GM19467 (cell line): ENCODE measurements around the gene NCKAP1.
"Not testable (repeated sequence)": the region's sequence is repeated elsewhere in the genome, so short reads cannot be mapped to it uniquely, and the experiment has no call there.

Experiments used
- ATAC-seq: cut with Tn5 transposase; IDR thresholded peaks from one replicate; pipeline ENCODE4 v1.9.1; 2021; ENCODE audit warnings: mild to moderate bottlenecking, moderate library complexity; ENCODE audit not compliant: unreplicated experiment

NCKAP1 gene

GRCh38 chr2:182913064-182913463 lies 125.2 kb downstream of the NCKAP1 start:
- ATAC-seq = no peak

GRCh38 chr2:182912518-182912915 lies 125.7 kb downstream of the NCKAP1 start:
- ATAC-seq = no peak

- no peak for ATAC-seq
Measured at GRCh38 chr2:182911813-182912517, 126.3 kb downstream of the NCKAP1 start.

GRCh38 chr2:182910965-182911364 lies 127.3 kb downstream of the NCKAP1 start:
- ATAC-seq = no peak

GRCh38 chr2:182907081-182907830 lies 131.0 kb downstream of the NCKAP1 start:
- no peak for ATAC-seq

- ATAC-seq = no peak
Measured at GRCh38 chr2:182906454-182906853, 131.8 kb downstream of the NCKAP1 start.

GRCh38 chr2:182904844-182905243 lies 133.4 kb downstream of the NCKAP1 start:
- ATAC-seq = no peak

- no peak for ATAC-seq
Measured at GRCh38 chr2:182903566-182903965, 134.7 kb downstream of the NCKAP1 start.

GRCh38 chr2:182901748-182902147 lies 136.5 kb downstream of the NCKAP1 start:
- ATAC-seq = no peak

- ATAC-seq = no peak
Measured at GRCh38 chr2:182898718-182899117, 139.5 kb downstream of the NCKAP1 start.

- no peak for ATAC-seq
Measured at GRCh38 chr2:182897137-182897536, 141.1 kb downstream of the NCKAP1 start.

- ATAC-seq = no peak
Measured at GRCh38 chr2:182895798-182896197, 142.5 kb downstream of the NCKAP1 start.

GRCh38 chr2:182895169-182895568 lies 143.1 kb downstream of the NCKAP1 start:
- ATAC-seq = no peak

GRCh38 chr2:182894174-182894573 lies 144.1 kb downstream of the NCKAP1 start:
- no peak for ATAC-seq

- no peak for ATAC-seq
Measured at GRCh38 chr2:182893666-182894065, 144.6 kb downstream of the NCKAP1 start.

GRCh38 chr2:182893035-182893434 lies 145.2 kb downstream of the NCKAP1 start:
- ATAC-seq = not testable (repeated sequence)

- ATAC-seq = no peak
Measured at GRCh38 chr2:182891611-182892010, 146.6 kb downstream of the NCKAP1 start.

- no peak for ATAC-seq
Measured at GRCh38 chr2:182890773-182891378, 147.4 kb downstream of the NCKAP1 start.

GRCh38 chr2:182890305-182890704 lies 148.0 kb downstream of the NCKAP1 start:
- no peak for ATAC-seq

GRCh38 chr2:182887753-182888415 lies 150.4 kb downstream of the NCKAP1 start:
- ATAC-seq = no peak

- no peak for ATAC-seq
Measured at GRCh38 chr2:182887093-182887492, 151.2 kb downstream of the NCKAP1 start.
